ENCODE results near the gene PCDH9.
A peak's percentile ranks its signal among the peaks of the same experiment; 100 is the strongest.
"Not testable (repeated sequence)": the region's sequence is repeated elsewhere in the genome, so short reads cannot be mapped to it uniquely, and the experiment has no call there.

The PCDH9 gene

DNA sequence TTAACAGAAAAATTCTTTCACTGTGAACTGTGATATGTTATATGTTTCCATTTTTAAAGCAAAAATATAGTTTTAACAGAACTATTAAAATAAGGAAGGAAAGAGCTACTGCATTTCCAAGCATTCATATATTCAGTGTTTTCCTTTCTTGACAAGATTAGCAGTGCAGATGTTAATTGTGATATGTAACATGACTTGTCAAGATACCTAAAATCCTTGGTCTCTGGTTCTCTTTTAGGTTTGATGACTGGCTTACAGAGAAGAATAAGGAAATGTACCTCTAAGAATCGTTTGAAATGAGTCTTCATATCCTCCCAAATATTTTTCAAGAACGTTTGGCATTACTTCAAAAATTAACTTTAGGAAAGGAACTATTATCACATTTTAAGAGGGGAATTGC lies 907.2 kb downstream of the PCDH9 start:
- no peak overlapping the region for H3K9ac ChIP-seq
- H3K4me2 ChIP-seq: no peak overlapping the region
- no peaks in the 10 kb centered on the region for H3K36me3 ChIP-seq
- no peaks in the 10 kb centered on the region for H3K4me1 ChIP-seq
- H3K4me3 ChIP-seq: no peak overlapping the region
- no peaks in the 10 kb centered on the region for H4K20me1 ChIP-seq
- no peaks in the 10 kb centered on the region for H3K9me3 ChIP-seq
- TF ChIP-seq Cebpa-rat (IDR thresholded peaks at IDR 0.05): no peak
- H3K27ac ChIP-seq: no peak overlapping the region
- H3K27me3 ChIP-seq: no peaks in the 10 kb centered on the region

DNA sequence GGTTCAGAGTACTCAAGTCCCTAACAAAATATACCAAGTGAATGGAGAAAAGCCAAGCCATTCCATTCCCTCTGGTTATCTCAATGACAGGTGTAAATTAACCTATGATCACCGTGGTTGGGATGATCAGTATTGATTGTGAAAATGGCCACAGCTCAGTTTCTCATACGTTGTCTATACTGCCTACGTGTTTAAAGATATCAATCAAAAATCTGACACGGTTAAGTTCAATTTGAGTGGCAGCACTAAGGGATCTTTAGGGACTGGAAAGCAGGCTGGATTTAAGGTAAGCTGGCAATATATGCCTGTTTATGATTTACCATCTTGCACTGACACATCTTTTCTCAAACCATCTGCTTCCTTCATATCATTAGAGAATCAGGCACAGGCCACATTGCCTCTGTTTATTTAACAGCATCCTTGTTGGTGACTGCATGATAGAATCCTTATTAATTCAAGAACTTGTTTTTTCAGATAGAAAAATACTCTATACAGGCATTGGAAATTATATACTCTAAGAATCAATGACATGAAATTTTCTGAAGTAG lies 907.9 kb downstream of the PCDH9 start:
- Histone ChIP-seq H3K4me1 (no peaks in the 10 kb centered on the region), H3K36me3 (no peaks in the 10 kb centered on the region), H3K9ac (no peak overlapping the region), H3K4me3 (no peak overlapping the region), H3K27ac (no peak overlapping the region), H3K27me3 (no peaks in the 10 kb centered on the region), H4K20me1 (no peaks in the 10 kb centered on the region), H3K9me3 (no peaks in the 10 kb centered on the region), H3K4me2 (no peak overlapping the region)
- no peak for TF ChIP-seq Cebpa-rat (IDR thresholded peaks at IDR 0.05)

DNA sequence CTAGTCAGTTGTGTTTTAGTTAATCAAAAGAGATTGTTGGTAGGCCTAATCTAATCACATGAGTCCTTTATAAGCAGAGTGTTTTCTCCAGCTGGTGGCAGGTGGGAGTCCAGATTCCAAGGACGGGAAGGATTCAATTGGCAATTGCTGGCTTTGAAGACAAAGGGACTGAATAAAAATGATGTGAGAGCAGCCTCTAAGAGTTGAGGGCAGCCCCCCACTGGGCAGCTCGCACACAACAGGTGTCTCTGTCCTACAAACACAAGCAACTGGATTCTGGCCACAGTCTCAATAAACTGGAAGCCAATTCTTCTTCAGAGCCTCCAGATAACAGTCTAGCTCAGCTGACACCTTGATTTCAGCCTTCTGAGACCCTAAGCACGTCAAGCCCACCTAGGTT lies 915.2 kb downstream of the PCDH9 start:
- TF ChIP-seq Cebpa-rat (IDR thresholded peaks at IDR 0.05): no peak
- no peak overlapping the region for H3K4me3 ChIP-seq
- no peaks in the 10 kb centered on the region for H3K27me3 ChIP-seq
- no peaks in the 10 kb centered on the region for H3K36me3 ChIP-seq
- no peaks in the 10 kb centered on the region for H3K9me3 ChIP-seq
- no peak overlapping the region for H3K9ac ChIP-seq
- H3K4me2 ChIP-seq: no peak overlapping the region
- no peaks in the 10 kb centered on the region for H4K20me1 ChIP-seq
- H3K27ac ChIP-seq: no peak overlapping the region
- no peaks in the 10 kb centered on the region for H3K4me1 ChIP-seq

DNA sequence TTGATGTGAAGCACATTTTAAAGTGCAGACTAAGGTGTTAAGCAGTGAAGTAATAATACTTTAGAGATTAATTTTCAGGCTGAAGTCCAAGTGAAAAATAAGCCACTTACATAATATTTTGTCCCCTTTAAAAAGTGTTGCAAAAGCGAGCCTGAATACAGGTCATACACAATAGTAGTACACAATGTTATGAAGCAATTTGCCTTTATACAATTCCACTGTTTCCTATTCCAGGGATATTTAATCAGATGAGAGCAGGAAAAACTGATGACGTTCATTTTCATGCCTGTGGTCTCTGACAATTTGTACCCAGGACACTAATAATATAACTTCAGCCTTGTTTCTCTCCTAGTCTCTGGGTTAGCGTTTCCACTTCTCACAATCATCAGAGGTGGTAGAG lies 916.7 kb downstream of the PCDH9 start:
- H3K27ac ChIP-seq: no peak overlapping the region
- no peak overlapping the region for H3K4me2 ChIP-seq
- H4K20me1 ChIP-seq: no peaks in the 10 kb centered on the region
- H3K27me3 ChIP-seq: no peaks in the 10 kb centered on the region
- H3K36me3 ChIP-seq: no peaks in the 10 kb centered on the region
- H3K9me3 ChIP-seq: no peaks in the 10 kb centered on the region
- H3K4me3 ChIP-seq: no peak overlapping the region
- no peaks in the 10 kb centered on the region for H3K4me1 ChIP-seq
- TF ChIP-seq Cebpa-rat (IDR thresholded peaks at IDR 0.05): no peak
- H3K9ac ChIP-seq: no peak overlapping the region

GRCh38 chr13:66312312-66313087 lies 917.6 kb downstream of the PCDH9 start:
- TF ChIP-seq Cebpa-rat (IDR thresholded peaks at IDR 0.05): no peak
- peaks cover 5% of the 10 kb centered on the region; the same call in 1 of the 2 replicates for H3K4me1 ChIP-seq
- H3K27me3 ChIP-seq: no peaks in the 10 kb centered on the region
- H3K4me2 ChIP-seq: no peak overlapping the region
- H3K9ac ChIP-seq: no peak overlapping the region
- no peaks in the 10 kb centered on the region for H4K20me1 ChIP-seq
- no peaks in the 10 kb centered on the region for H3K9me3 ChIP-seq
- H3K4me3 ChIP-seq: no peak overlapping the region
- no peak overlapping the region for H3K27ac ChIP-seq
- no peaks in the 10 kb centered on the region for H3K36me3 ChIP-seq

- Histone ChIP-seq H3K4me2 (peak overlapping the region; percentile 63), H4K20me1 (no peaks in the 10 kb centered on the region), H3K27ac (peak overlapping the region; percentile 61), H3K27me3 (no peaks in the 10 kb centered on the region), H3K4me1 (peaks cover 38% of the 10 kb centered on the region), H3K9me3 (no peaks in the 10 kb centered on the region), H3K36me3 (no peaks in the 10 kb centered on the region), H3K4me3 (no peak overlapping the region), H3K9ac (no peak overlapping the region)
- no peak for TF ChIP-seq Cebpa-rat (IDR thresholded peaks at IDR 0.05)
Observed at GRCh38 chr13:66305961-66306617, 924.0 kb downstream of the PCDH9 start.

DNA sequence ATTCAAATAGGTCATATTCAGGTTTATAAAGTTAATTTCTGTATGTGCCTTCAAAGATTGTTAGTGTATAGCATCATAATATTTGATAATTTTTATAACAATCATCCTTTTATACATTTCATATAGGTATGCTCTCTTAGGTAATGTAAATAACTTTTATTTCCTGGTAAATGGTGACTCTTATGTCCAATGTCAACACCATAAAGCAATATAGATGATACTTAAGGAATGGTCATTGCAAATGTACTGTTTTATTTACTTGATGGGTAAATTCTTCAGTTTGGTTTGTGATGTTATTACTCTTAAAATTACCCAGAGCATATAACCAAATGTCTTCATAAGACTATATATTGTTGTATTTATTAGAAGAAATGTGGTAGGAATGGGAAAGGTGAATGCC lies 928.7 kb downstream of the PCDH9 start:
- Histone ChIP-seq H3K9me3 (peaks cover 4% of the 10 kb centered on the region), H3K27ac (no peak overlapping the region), H3K27me3 (no peaks in the 10 kb centered on the region), H3K4me2 (no peak overlapping the region), H4K20me1 (no peaks in the 10 kb centered on the region), H3K4me3 (no peak overlapping the region), H3K4me1 (peaks cover 30% of the 10 kb centered on the region), H3K36me3 (no peaks in the 10 kb centered on the region), H3K9ac (no peak overlapping the region)
- no peak for TF ChIP-seq Cebpa-rat (IDR thresholded peaks at IDR 0.05)

- Histone ChIP-seq H4K20me1 (no peaks in the 10 kb centered on the region), H3K27me3 (no peaks in the 10 kb centered on the region), H3K9ac (no peak overlapping the region), H3K9me3 (peaks cover 4% of the 10 kb centered on the region), H3K4me3 (no peak overlapping the region), H3K36me3 (no peaks in the 10 kb centered on the region), H3K4me2 (no peak overlapping the region), H3K27ac (no peak overlapping the region), H3K4me1 (peaks cover 25% of the 10 kb centered on the region)
- TF ChIP-seq Cebpa-rat (IDR thresholded peaks at IDR 0.05): no peak
Observed at GRCh38 chr13:66301006-66301405, 929.1 kb downstream of the PCDH9 start.

GRCh38 chr13:66296875-66297274 lies 933.3 kb downstream of the PCDH9 start:
- Histone ChIP-seq H3K9ac (no peak overlapping the region), H3K4me2 (no peak overlapping the region), H3K36me3 (no peaks in the 10 kb centered on the region), H3K9me3 (peaks cover 4% of the 10 kb centered on the region), H3K4me3 (no peak overlapping the region), H3K27ac (no peak overlapping the region), H4K20me1 (no peaks in the 10 kb centered on the region), H3K4me1 (peaks cover 7% of the 10 kb centered on the region), H3K27me3 (no peaks in the 10 kb centered on the region)
- TF ChIP-seq Cebpa-rat (IDR thresholded peaks at IDR 0.05): no peak

- H3K36me3 ChIP-seq: no peaks in the 10 kb centered on the region
- H3K9me3 ChIP-seq: peaks cover 4% of the 10 kb centered on the region
- H3K27ac ChIP-seq: no peak overlapping the region
- TF ChIP-seq Cebpa-rat (IDR thresholded peaks at IDR 0.05): no peak
- no peaks in the 10 kb centered on the region for H4K20me1 ChIP-seq
- no peaks in the 10 kb centered on the region for H3K27me3 ChIP-seq
- H3K4me1 ChIP-seq: peaks cover 7% of the 10 kb centered on the region
- H3K4me2 ChIP-seq: no peak overlapping the region
- H3K9ac ChIP-seq: no peak overlapping the region
- H3K4me3 ChIP-seq: no peak overlapping the region
Observed at GRCh38 chr13:66296328-66296727, 933.8 kb downstream of the PCDH9 start.

GRCh38 chr13:66286806-66287205 lies 943.3 kb downstream of the PCDH9 start:
- not testable (repeated sequence) for H3K9ac ChIP-seq, H3K27me3 ChIP-seq, H3K4me3 ChIP-seq, H3K4me1 ChIP-seq, H3K27ac ChIP-seq, H4K20me1 ChIP-seq, H3K4me2 ChIP-seq, H3K36me3 ChIP-seq
- H3K9me3 ChIP-seq: peaks cover 29% of the 10 kb centered on the region

Data from BLaER1 (cell line).